Pancreas (tissue), 10 donors: Measurements from ENCODE around the gene SLC2A4. TPM values are rescaled to one million over a fixed set of nuclear protein-coding genes. Genes with fewer than 3 reads are reported as not detected.
A peak's percentile ranks its signal among the peaks of the same experiment; 100 is the strongest.
"Not testable (repeated sequence)": the region's sequence is repeated elsewhere in the genome, so short reads cannot be mapped to it uniquely, and the experiment has no call there.

Experiments
- ATAC-seq, 4 donors: fragments of 200-7000 bp; cut with Tn5 transposase; one replicate each; pipeline versions ENCODE4 v1.8.0 to v1.9.1; 2020; ENCODE audit warnings: mild to moderate bottlenecking in 4 of 4, moderate library complexity in 4 of 4
- DNase-seq, 6 donors: peaks; one replicate each; pipeline ENCODE4 v3.0.0-alpha.2; 2020
- FAIRE-seq: peaks from 2 replicates; lab custom pipeline; 2012; peaks lifted over from hg19 to GRCh38; lab: Jason Lieb, UNC
- H3K27ac ChIP-seq, 4 donors: fragments of 200-600 bp; sonication (generic); 1 replicate in 3 of 4; 2 replicates in 1 of 4; pipeline versions ENCODE4 v1.5.0 to v1.8.0; 2020
- H3K27me3 ChIP-seq, 4 donors: fragments of 200-600 bp; one replicate each; pipeline ENCODE4 v1.8.0; 2021
- H3K36me3 ChIP-seq, 3 donors: fragments of 200-600 bp; sonication (generic) in 1 of 3; one replicate each; pipeline versions ENCODE4 v1.5.0 to v1.8.0; 2020 to 2021
- H3K4me1 ChIP-seq, 3 donors: fragments of 200-600 bp; one replicate each; pipeline ENCODE4 v1.8.0; 2021
- H3K4me3 ChIP-seq, 4 donors: fragments of 200-600 bp; sonication (generic) in 2 of 4; one replicate each; pipeline versions ENCODE4 v1.5.0 to v1.8.0; 2020 to 2021
- H3K9me3 ChIP-seq, 4 donors: fragments of 200-600 bp; one replicate each; pipeline ENCODE4 v1.8.0; 2021
- CTCF ChIP-seq, 4 donors: fragments of 200-600 bp; sonication (generic) in 3 of 4; IDR thresholded peaks; one replicate each; pipeline versions ENCODE4 v1.5.0 to v1.8.0; 2021; ENCODE audit warnings: antibody characterized with exemption in 4 of 4
- WGBS, 2 donors: extraction: QIAGEN DNeasy Blood & Tissue Kit; methylation state at CpG; one replicate each; pipeline ENCODE4 v1.1.7; 2013; 5-methylcytosine and 5-hydroxymethylcytosine counted together
- intact Hi-C, 3 donors: fragments of 100-400 bp; cut with DNase I; formaldehyde crosslinking; loops; one replicate each; pipeline versions ENCODE4 v1.11.1 to v1.14.2; 2022
- polyA plus RNA-seq, 2 donors: library from polyadenylated mRNA; stranded (reverse); fragments of 200-250 nt; gene quantifications; one replicate each; pipeline ENCODE4 v1.2.3, GENCODE V29; 2013
- total RNA-seq, 6 donors: library from RNA; stranded (reverse); fragmentation: NEBNext Ultra II Directional in 4 of 6; extraction: Animal tissue kit (Norgen Biotek cat#: 25700) in 4 of 6; gene quantifications; one replicate each; pipeline versions ENCODE4 v1.2.1 to v1.2.4, GENCODE V29; 2021 to 2023
- donor health status: healthy with polysubstance abuse.
- donor health status: DM: no; HTN: no; CAD: no; lungs with moderate emphysema.
- donor health status: DM: no; HTN: no; CAD: no.
- donor health status: control.
- donor health status: control.
- donor health status: Bipolar disorder and iron deficiency.
- donor health status: DM: yes; HTN: yes; CAD: no.
- donor health status: DM: no; HTN: no; CAD: no.
- donor health status: DM: no; HTN: no; CAD: no.
- donor health status: DM: yes; HTN: yes; CAD: no.

The SLC2A4 gene
- total and polyA plus RNA-seq, 8 donors, result 0.16 to 1.8 (median 0.60) TPM

- intact Hi-C loops, result no loop called here
- H3K9me3 ChIP-seq, result no peaks in the 10 kb centered on the region
- no peaks in the 10 kb centered on the region for H3K27me3 ChIP-seq
- WGBS, 2 donors, result 0% methylated on average over 62 of the region's 62 CpGs
- H3K36me3 ChIP-seq, result peaks cover 0 to 4% (median 3%) of the 10 kb centered on the region in 3 donors
- DNase-seq (peak; percentile 91 to 95 (median 94)), ATAC-seq (peak; percentile 63 to 73 (median 68)), FAIRE-seq (no peak)
- peak within 1 kb of the TSS; percentile 94 to 99 (median 96) for H3K27ac ChIP-seq
- H3K4me3 ChIP-seq, result peak within 1 kb of the TSS; percentile 64 to 82 (median 74)
- H3K4me1 ChIP-seq, result peaks cover 14 to 18% (median 15%) of the 10 kb centered on the region in 3 donors
- no peak for TF ChIP-seq CTCF (IDR thresholded peaks at IDR 0.05)
These were observed 39.5 kb upstream of the SLC2A4 start, which contains the start of gene GABARAP for GRCh38 chr17:7241783-7242716. Gene GABARAP, minus strand, starts transcription at chr17:7242449. Its CDS starts 119 bp downstream, at chr17:7242330.

- FAIRE-seq (no peak), ATAC-seq (peak; percentile 62 to 79 (median 68)), DNase-seq (peak; percentile 96 to 98 (median 96))
- peaks cover 14 to 17% (median 15%) of the 10 kb centered on the region in 3 donors for H3K4me1 ChIP-seq
- 0% methylated on average over 44 to 49 of the region's 49 CpGs for WGBS, 2 donors
- H3K27ac ChIP-seq, result peak overlapping the region; percentile 94 to 99 (median 96)
- H3K36me3 ChIP-seq, result peaks cover 0 to 4% (median 3%) of the 10 kb centered on the region in 3 donors
- peak overlapping the region; percentile 64 to 82 (median 74) for H3K4me3 ChIP-seq
- no peak for TF ChIP-seq CTCF (IDR thresholded peaks at IDR 0.05)
- intact Hi-C loops, result no loop called here
- no peaks in the 10 kb centered on the region for H3K27me3 ChIP-seq
- H3K9me3 ChIP-seq, result no peaks in the 10 kb centered on the region
These were observed 38.6 kb upstream of the SLC2A4 start for GRCh38 chr17:7242717-7243452.

GRCh38 chr17:7243453-7243729 is 38.1 kb upstream of the SLC2A4 start:
- Histone ChIP-seq H3K27me3 (no peaks in the 10 kb centered on the region), H3K9me3 (no peaks in the 10 kb centered on the region), H3K36me3 (peaks cover 0 to 4% (median 3%) of the 10 kb centered on the region in 3 donors), H3K27ac (peak overlapping the region; percentile 94 to 99 (median 96)), H3K4me3 (peak overlapping the region; percentile 64 to 82 (median 74)), H3K4me1 (peaks cover 14 to 17% (median 15%) of the 10 kb centered on the region in 3 donors)
- intact Hi-C loops, result no loop called here
- no peak for TF ChIP-seq CTCF (IDR thresholded peaks at IDR 0.05)
- DNase-seq (no peak), ATAC-seq (no peak), FAIRE-seq (no peak)
- WGBS, 2 donors, result 8 to 11% methylated on average over 2 of the region's 2 CpGs

GRCh38 chr17:7243838-7244237 is 37.7 kb upstream of the SLC2A4 start:
- FAIRE-seq, H3K27me3 ChIP-seq, H3K36me3 ChIP-seq, ATAC-seq, H3K9me3 ChIP-seq, intact Hi-C loops: not testable (repeated sequence)
- peak in 1 of 6 donors; percentile 37 for DNase-seq
- peaks cover 14 to 21% (median 16%) of the 10 kb centered on the region in 3 donors for H3K4me1 ChIP-seq
- H3K27ac ChIP-seq, result peak overlapping the region in 3 of 4 donors; percentile 94 to 99 (median 97)
- H3K4me3 ChIP-seq, result peak overlapping the region in 2 of 4 donors; percentile 64 to 72
- WGBS, 2 donors, result 53 to 67% methylated on average over 10 of the region's 10 CpGs

GRCh38 chr17:7246779-7247178 is 34.7 kb upstream of the SLC2A4 start:
- WGBS, 2 donors, result 81 to 88% methylated on average over 5 of the region's 5 CpGs
- DNase-seq, result no peak

More at GRCh38 chr17:7246779-7247178, 34.7 kb upstream of the SLC2A4 start:
- no peak overlapping the region for H3K4me3 ChIP-seq
- ATAC-seq (no peak), FAIRE-seq (no peak)
- peaks cover 0 to 4% (median 0%) of the 10 kb centered on the region in 3 donors for H3K36me3 ChIP-seq
- TF ChIP-seq CTCF (IDR thresholded peaks at IDR 0.05), result no peak
- H3K9me3 ChIP-seq, result no peaks in the 10 kb centered on the region
- no peaks in the 10 kb centered on the region for H3K27me3 ChIP-seq
- no peak overlapping the region for H3K27ac ChIP-seq
- peaks cover 6 to 23% (median 8%) of the 10 kb centered on the region in 3 donors for H3K4me1 ChIP-seq
- intact Hi-C loops, result no loop called here
